Activated CD4-positive, alpha-beta T cell treated with anti-CD3 and anti-CD28 coated beads, Interleukin-2, amount 10 ng/mL, durations not matched to agents 24 days and 14 days (primary cell): ENCODE measurements around the gene HOPX. TPM values are rescaled to one million over a fixed set of nuclear protein-coding genes. Genes with fewer than 3 reads are reported as not detected.
A peak's percentile ranks its signal among the peaks of the same experiment; 100 is the strongest.
"Not testable (repeated sequence)": the region's sequence is repeated elsewhere in the genome, so short reads cannot be mapped to it uniquely, and the experiment has no call there.

Experiments
- DNase-seq: peaks from one replicate; pipeline ENCODE4 v3.0.0; 2022
- H3K27ac Mint-ChIP-seq: one replicate; pipeline ENCODE4 v1.8.0; 2022; ENCODE audit warnings: mild to moderate bottlenecking, mixed read lengths
- H3K27me3 Mint-ChIP-seq: one replicate; pipeline ENCODE4 v1.8.0; 2022; ENCODE audit warnings: mixed read lengths
- H3K36me3 Mint-ChIP-seq: one replicate; pipeline ENCODE4 v1.8.0; 2022; ENCODE audit warnings: low read depth, mild to moderate bottlenecking, mixed read lengths
- H3K4me1 Mint-ChIP-seq: one replicate; pipeline ENCODE4 v1.8.0; 2021; ENCODE audit warnings: mixed read lengths
- H3K4me3 Mint-ChIP-seq: one replicate; pipeline ENCODE4 v1.8.0; 2022; ENCODE audit warnings: mild to moderate bottlenecking, moderate library complexity, mixed read lengths
- H3K9me3 Mint-ChIP-seq: one replicate; pipeline ENCODE4 v1.8.0; 2021; ENCODE audit warnings: mixed read lengths
- intact Hi-C: fragments of 100-400 bp; cut with micrococcal nuclease; formaldehyde crosslinking; loops from one replicate; pipeline ENCODE4 v1.15.1; 2023
- total RNA-seq: library from RNA; stranded (reverse); gene quantifications from 2 replicates; pipeline ENCODE4 v1.2.3, GENCODE V29; 2022

Gene HOPX
- total RNA-seq: 86.3 and 88.5 TPM in 2 replicates

DNA sequence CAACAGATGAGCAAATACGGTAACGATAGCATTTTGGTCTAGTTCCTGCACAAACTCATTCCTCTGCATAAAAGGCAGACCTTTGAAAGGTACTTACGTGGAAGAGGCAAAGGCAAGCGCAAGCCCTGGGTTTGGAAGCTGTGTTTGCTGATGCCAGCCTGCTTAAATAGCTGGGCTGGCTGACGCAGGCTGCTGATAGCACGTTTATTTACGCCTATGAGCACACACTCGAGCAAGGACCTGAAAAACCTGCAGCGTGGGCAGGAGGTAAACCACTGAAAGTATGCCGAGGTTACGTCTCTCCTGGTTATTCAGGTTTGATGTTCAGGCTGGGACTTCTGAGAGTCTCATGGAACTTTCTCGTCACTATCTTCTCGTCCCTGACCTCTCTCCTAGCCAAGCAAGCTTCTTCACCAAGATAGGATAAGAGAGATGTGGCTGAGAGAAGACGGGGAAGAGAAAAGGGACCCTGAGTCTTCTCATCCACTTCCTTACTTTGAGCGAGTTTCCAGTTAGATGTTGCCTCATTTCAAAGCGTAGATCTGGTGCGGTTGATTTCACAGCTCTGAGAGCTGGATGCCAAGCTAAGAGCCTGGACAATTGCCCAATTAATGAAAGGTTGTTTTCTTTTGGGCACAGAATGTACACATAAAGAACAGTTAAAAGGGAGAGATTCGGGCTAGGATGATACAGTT is at the start of gene HOPX:
TSS of gene HOPX (minus strand) at position 139 of the 695 bp plus-strand sequence. CDS start 23,480 bp downstream, outside the sequence.
- peak within 1 kb of the TSS; percentile 52 for H3K4me3 Mint-ChIP-seq
- intact Hi-C loops: loop anchor here (1.0 to 5.0 kb wide), 7 partner anchors 27 to 149 kb away; no protein-coding TSS in a partner anchor
- no peaks in the 10 kb centered on the region for H3K9me3 Mint-ChIP-seq
- peaks cover 20% of the 10 kb centered on the region for H3K4me1 Mint-ChIP-seq
- H3K36me3 Mint-ChIP-seq: no peaks in the 10 kb centered on the region
- peak within 1 kb of the TSS; percentile 47 for H3K27ac Mint-ChIP-seq
- H3K27me3 Mint-ChIP-seq: peaks cover 53% of the 10 kb centered on the region
- DNase-seq: peak; percentile 80

GRCh38 chr4:56730097-56730496 is 49.0 kb upstream of the HOPX start:
- peaks cover 3% of the 10 kb centered on the region for H3K27me3 Mint-ChIP-seq
- no peak overlapping the region for H3K27ac Mint-ChIP-seq
- DNase-seq: no peak
- peaks cover 10% of the 10 kb centered on the region for H3K9me3 Mint-ChIP-seq
- H3K36me3 Mint-ChIP-seq: peaks cover 2% of the 10 kb centered on the region
- intact Hi-C loops: no loop called here
- H3K4me1 Mint-ChIP-seq: no peaks in the 10 kb centered on the region
- no peak overlapping the region for H3K4me3 Mint-ChIP-seq

GRCh38 chr4:56728512-56728911 is 47.4 kb upstream of the HOPX start:
- H3K36me3 Mint-ChIP-seq: peaks cover 2% of the 10 kb centered on the region
- no peak for DNase-seq
- H3K27me3 Mint-ChIP-seq: no peaks in the 10 kb centered on the region
- intact Hi-C loops: no loop called here
- peaks cover 7% of the 10 kb centered on the region for H3K9me3 Mint-ChIP-seq
- H3K27ac Mint-ChIP-seq: no peak overlapping the region
- H3K4me3 Mint-ChIP-seq: no peak overlapping the region
- H3K4me1 Mint-ChIP-seq: peaks cover 4% of the 10 kb centered on the region

- no peak for DNase-seq
- Mint-ChIP-seq H3K27me3 (no peaks in the 10 kb centered on the region), H3K4me3 (no peak overlapping the region), H3K36me3 (peaks cover 2% of the 10 kb centered on the region), H3K27ac (no peak overlapping the region), H3K4me1 (peaks cover 16% of the 10 kb centered on the region), H3K9me3 (peaks cover 7% of the 10 kb centered on the region)
- intact Hi-C loops: no loop called here
Observed at GRCh38 chr4:56727150-56727549, 46.1 kb upstream of the HOPX start.

GRCh38 chr4:56726593-56726992 is 45.5 kb upstream of the HOPX start:
- H3K36me3 Mint-ChIP-seq, DNase-seq, intact Hi-C loops, H3K9me3 Mint-ChIP-seq, H3K27ac Mint-ChIP-seq, H3K27me3 Mint-ChIP-seq, H3K4me3 Mint-ChIP-seq: not testable (repeated sequence)
- peaks cover 16% of the 10 kb centered on the region for H3K4me1 Mint-ChIP-seq

GRCh38 chr4:56723659-56724230 is 42.6 kb upstream of the HOPX start:
- Mint-ChIP-seq H3K9me3 (peaks cover 7% of the 10 kb centered on the region), H3K27ac (peak overlapping the region; percentile 78), H3K36me3 (peaks cover 2% of the 10 kb centered on the region), H3K27me3 (no peaks in the 10 kb centered on the region), H3K4me1 (peaks cover 16% of the 10 kb centered on the region), H3K4me3 (no peak overlapping the region)
- intact Hi-C loops: loop anchor here (1.0 to 2.0 kb wide), 4 partner anchors 34 to 107 kb away; partner anchors contain the start of gene HOPX
- DNase-seq: no peak

DNA sequence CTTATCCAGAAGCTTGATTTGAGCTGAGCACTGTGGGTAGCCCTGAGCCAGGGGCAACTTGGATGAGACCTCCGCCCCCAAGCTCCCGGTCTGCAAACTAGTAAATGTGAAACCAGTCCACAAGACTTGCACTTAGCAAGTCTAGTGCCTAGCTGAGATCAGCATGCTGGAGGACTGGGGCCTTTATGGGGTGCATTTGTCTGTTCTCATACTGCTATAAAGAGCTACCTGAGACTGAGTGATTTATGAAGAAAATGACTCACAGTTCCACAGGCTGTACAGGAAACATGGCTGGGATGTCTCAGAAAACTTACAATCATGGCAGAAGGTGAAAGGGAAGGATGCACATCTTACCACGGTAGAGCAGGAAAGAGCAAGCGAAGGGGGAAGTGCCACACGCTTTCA is 42.1 kb upstream of the HOPX start:
- peak; percentile 64 for DNase-seq
- Mint-ChIP-seq H3K4me1 (peaks cover 16% of the 10 kb centered on the region), H3K36me3 (peaks cover 2% of the 10 kb centered on the region), H3K27me3 (no peaks in the 10 kb centered on the region), H3K27ac (peak overlapping the region; percentile 78), H3K4me3 (peak overlapping the region; percentile 9), H3K9me3 (peaks cover 7% of the 10 kb centered on the region)
- intact Hi-C loops: loop anchor here (1.0 to 2.0 kb wide), 4 partner anchors 34 to 108 kb away; partner anchors contain the start of gene HOPX

- Mint-ChIP-seq H3K36me3 (no peaks in the 10 kb centered on the region), H3K9me3 (no peaks in the 10 kb centered on the region), H3K27me3 (no peaks in the 10 kb centered on the region), H3K4me1 (no peaks in the 10 kb centered on the region), H3K4me3 (no peak overlapping the region), H3K27ac (no peak overlapping the region)
- DNase-seq: no peak
- intact Hi-C loops: no loop called here
Observed at GRCh38 chr4:56708146-56708545, 27.1 kb upstream of the HOPX start.

- no peaks in the 10 kb centered on the region for H3K9me3 Mint-ChIP-seq
- H3K4me3 Mint-ChIP-seq: no peak overlapping the region
Observed at GRCh38 chr4:56705966-56706365, 24.9 kb upstream of the HOPX start.

DNA sequence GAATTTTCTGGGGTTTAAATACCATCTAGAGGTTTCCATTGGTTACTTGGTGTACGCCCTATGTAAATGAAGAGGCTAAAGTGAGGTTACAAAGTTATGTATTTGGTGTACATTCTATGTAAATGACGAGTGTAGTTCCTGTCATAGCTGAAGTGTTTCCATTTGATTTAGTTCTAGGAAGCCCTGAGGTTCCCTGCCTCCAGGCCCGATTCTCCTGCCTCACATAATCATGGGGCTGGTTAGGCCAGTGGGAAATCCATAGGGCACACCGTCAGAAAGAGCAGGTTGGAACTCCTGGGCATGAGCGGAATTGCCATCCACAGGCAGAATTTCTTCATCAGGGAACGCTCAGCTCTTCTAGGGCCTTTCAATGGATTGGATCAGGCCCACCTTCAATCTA is 24.2 kb upstream of the HOPX start:
- no peak overlapping the region for H3K27ac Mint-ChIP-seq
- no peak overlapping the region for H3K4me3 Mint-ChIP-seq

More at GRCh38 chr4:56705966-56706365, 24.9 kb upstream of the HOPX start:
- H3K4me1 Mint-ChIP-seq: no peaks in the 10 kb centered on the region
- H3K36me3 Mint-ChIP-seq: no peaks in the 10 kb centered on the region
- no peaks in the 10 kb centered on the region for H3K27me3 Mint-ChIP-seq
- no peak overlapping the region for H3K27ac Mint-ChIP-seq
- no peak for DNase-seq
- intact Hi-C loops: no loop called here

DNA sequence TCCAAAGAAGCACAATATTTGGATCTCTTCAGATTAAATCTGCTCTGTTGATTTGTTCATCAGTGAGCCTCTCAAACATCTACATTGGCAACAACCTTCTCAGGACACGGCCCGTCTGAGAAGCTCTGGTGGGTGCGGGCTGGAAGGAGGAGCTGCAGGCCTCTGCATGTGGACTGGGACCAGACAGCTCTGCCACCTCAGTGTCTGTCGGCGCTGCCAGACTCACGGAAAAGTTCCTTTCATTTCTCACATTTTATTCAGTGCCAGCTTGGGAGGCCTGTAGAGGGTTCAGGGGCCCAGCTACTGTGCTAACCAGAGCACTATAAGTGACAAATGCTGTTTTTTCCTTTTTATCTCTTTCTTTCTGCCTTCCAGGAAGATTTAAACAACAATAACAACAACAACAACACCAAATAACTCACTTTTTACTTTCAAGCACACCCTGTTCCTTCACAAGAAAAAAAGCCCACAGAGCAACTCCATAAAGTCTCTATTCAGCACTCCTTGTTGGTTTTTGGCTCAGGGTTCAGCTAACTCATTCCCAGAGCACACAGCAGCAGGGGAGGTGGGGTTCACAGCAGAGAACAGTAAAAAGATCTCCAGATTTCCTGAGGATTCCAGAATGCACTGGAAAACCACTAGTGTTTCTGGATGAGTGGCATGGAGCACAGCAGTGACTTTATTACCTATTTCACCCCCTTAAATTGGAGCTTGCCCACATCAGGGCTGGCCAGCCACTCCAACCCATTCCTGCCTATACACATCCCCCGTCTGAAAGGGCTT is 23.2 kb upstream of the HOPX start:
- peaks cover 2% of the 10 kb centered on the region for H3K4me1 Mint-ChIP-seq
- H3K27me3 Mint-ChIP-seq: peaks cover 5% of the 10 kb centered on the region
- no peaks in the 10 kb centered on the region for H3K36me3 Mint-ChIP-seq
- H3K27ac Mint-ChIP-seq: no peak overlapping the region
- DNase-seq: no peak
- no peak overlapping the region for H3K4me3 Mint-ChIP-seq
- intact Hi-C loops: no loop called here
- no peaks in the 10 kb centered on the region for H3K9me3 Mint-ChIP-seq

More for the DNA sequence above, 24.2 kb upstream of the HOPX start:
- no peaks in the 10 kb centered on the region for H3K27me3 Mint-ChIP-seq
- no peaks in the 10 kb centered on the region for H3K4me1 Mint-ChIP-seq
- DNase-seq: no peak
- H3K36me3 Mint-ChIP-seq: no peaks in the 10 kb centered on the region
- H3K9me3 Mint-ChIP-seq: no peaks in the 10 kb centered on the region
- intact Hi-C loops: no loop called here

DNA sequence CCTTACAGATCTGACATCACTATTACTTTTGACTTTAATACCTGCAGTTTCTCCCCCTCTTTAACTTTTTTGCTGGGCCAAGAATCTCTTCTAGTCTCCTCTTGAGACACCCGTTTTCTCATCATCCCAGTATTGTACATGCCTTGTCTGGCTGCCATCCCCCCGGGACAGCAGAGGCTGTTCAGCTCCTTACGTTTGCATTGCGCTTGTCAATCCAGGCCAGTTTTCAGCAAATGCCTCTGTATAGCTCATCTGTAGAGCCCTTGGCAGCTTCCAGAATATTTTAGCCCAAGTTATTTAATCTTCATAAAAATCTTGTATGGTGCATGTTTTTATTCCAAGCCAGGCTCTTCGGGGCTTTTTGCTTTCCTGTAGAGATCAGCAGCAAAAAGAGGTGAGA is 22.3 kb upstream of the HOPX start:
- Mint-ChIP-seq H3K4me3 (no peak overlapping the region), H3K27me3 (peaks cover 10% of the 10 kb centered on the region), H3K9me3 (no peaks in the 10 kb centered on the region), H3K36me3 (no peaks in the 10 kb centered on the region), H3K4me1 (peaks cover 2% of the 10 kb centered on the region), H3K27ac (no peak overlapping the region)
- intact Hi-C loops: no loop called here
- no peak for DNase-seq

DNA sequence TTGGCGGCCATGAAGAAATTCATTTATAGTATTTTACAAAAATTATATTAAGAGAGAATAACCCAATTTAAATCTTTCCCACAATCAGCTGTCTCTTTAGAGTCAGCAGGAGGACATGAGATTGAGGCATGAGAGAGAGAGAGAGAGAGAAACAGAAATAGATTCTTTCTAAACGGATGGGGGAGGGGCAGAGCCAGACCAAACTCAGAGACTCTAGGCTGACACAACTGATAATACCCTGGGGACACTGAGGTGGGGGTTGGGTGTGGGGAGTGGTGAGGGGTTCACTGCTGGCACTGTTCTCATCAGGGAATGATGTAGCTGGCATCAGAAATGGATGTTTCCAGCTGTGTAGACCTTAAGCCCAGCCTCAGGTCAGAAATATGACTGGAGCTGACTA is 20.5 kb upstream of the HOPX start:
- no peak overlapping the region for H3K27ac Mint-ChIP-seq
- H3K4me3 Mint-ChIP-seq: no peak overlapping the region
- H3K4me1 Mint-ChIP-seq: peaks cover 2% of the 10 kb centered on the region
- no peaks in the 10 kb centered on the region for H3K9me3 Mint-ChIP-seq
- intact Hi-C loops: no loop called here
- H3K36me3 Mint-ChIP-seq: no peaks in the 10 kb centered on the region
- no peak for DNase-seq
- peaks cover 12% of the 10 kb centered on the region for H3K27me3 Mint-ChIP-seq

- Mint-ChIP-seq H3K4me3 (no peak overlapping the region), H3K4me1 (peaks cover 2% of the 10 kb centered on the region), H3K27me3 (peaks cover 12% of the 10 kb centered on the region), H3K9me3 (no peaks in the 10 kb centered on the region), H3K36me3 (no peaks in the 10 kb centered on the region), H3K27ac (no peak overlapping the region)
- intact Hi-C loops: no loop called here
- DNase-seq: no peak
Observed at GRCh38 chr4:56701161-56701480, 20.0 kb upstream of the HOPX start.
